ENCODE measurements around the gene ZNF474. TPM values are rescaled to one million over a fixed set of nuclear protein-coding genes. Genes with fewer than 3 reads are reported as not detected.

The ZNF474 gene
- total RNA-seq, 4 donors from 2014 or later: 0.16 TPM; not detected in 3

DNA sequence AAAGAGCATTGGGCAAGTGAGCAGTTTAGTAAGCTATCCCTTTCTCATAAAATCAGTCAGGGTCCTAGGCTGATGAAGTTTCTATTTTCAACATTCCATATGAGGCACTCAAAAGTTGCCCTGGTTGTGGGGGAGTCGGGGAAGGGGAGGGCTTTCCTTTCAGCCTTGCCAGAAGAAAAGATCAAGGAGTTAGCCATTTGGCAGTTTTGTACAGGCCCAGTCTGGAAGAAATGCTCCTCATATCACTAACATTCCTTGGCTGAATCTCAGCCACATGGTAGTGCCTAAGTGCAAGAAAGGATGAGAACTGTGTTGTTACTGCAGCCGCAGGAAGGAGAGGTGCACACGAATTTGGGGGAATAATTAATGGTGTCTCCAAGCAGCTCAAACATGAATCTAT, 60.8 kb downstream of the ZNF474 start:
- in situ Hi-C loops (cut with MboI; ENCODE audit: low sequenced_read_pairs in 4 of 4): loop anchor here in 2 of 4 donors (10.0 to 25.0 kb wide), 2 partner anchors 222 to 225 kb away; no protein-coding TSS in a partner anchor
- DNase-seq (no peak), ATAC-seq (no peak)
- no peak overlapping the region for H3K27ac ChIP-seq
- no peaks in the 10 kb centered on the region for H3K36me3 ChIP-seq
- no peaks in the 10 kb centered on the region for H3K4me1 ChIP-seq
- TF ChIP-seq POLR2A (IDR thresholded peaks at IDR 0.05): no peak
- TF ChIP-seq, protein P1, sequence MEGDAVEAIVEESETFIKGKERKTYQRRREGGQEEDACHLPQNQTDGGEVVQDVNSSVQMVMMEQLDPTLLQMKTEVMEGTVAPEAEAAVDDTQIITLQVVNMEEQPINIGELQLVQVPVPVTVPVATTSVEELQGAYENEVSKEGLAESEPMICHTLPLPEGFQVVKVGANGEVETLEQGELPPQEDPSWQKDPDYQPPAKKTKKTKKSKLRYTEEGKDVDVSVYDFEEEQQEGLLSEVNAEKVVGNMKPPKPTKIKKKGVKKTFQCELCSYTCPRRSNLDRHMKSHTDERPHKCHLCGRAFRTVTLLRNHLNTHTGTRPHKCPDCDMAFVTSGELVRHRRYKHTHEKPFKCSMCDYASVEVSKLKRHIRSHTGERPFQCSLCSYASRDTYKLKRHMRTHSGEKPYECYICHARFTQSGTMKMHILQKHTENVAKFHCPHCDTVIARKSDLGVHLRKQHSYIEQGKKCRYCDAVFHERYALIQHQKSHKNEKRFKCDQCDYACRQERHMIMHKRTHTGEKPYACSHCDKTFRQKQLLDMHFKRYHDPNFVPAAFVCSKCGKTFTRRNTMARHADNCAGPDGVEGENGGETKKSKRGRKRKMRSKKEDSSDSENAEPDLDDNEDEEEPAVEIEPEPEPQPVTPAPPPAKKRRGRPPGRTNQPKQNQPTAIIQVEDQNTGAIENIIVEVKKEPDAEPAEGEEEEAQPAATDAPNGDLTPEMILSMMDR (IDR thresholded peaks at IDR 0.05 in 4 of 5, conservative IDR thresholded peaks at IDR 0.05 in 1 of 5): no peak
- intact Hi-C loops (cut with DNase I; ENCODE audit: low total_unique reads): loop anchor here (10.0 kb wide), 1 partner anchor 225 kb away; no protein-coding TSS in a partner anchor
- H3K4me3 ChIP-seq: no peak overlapping the region
- H3K9me3 ChIP-seq: no peaks in the 10 kb centered on the region
- H3K27me3 ChIP-seq: no peaks in the 10 kb centered on the region

DNA sequence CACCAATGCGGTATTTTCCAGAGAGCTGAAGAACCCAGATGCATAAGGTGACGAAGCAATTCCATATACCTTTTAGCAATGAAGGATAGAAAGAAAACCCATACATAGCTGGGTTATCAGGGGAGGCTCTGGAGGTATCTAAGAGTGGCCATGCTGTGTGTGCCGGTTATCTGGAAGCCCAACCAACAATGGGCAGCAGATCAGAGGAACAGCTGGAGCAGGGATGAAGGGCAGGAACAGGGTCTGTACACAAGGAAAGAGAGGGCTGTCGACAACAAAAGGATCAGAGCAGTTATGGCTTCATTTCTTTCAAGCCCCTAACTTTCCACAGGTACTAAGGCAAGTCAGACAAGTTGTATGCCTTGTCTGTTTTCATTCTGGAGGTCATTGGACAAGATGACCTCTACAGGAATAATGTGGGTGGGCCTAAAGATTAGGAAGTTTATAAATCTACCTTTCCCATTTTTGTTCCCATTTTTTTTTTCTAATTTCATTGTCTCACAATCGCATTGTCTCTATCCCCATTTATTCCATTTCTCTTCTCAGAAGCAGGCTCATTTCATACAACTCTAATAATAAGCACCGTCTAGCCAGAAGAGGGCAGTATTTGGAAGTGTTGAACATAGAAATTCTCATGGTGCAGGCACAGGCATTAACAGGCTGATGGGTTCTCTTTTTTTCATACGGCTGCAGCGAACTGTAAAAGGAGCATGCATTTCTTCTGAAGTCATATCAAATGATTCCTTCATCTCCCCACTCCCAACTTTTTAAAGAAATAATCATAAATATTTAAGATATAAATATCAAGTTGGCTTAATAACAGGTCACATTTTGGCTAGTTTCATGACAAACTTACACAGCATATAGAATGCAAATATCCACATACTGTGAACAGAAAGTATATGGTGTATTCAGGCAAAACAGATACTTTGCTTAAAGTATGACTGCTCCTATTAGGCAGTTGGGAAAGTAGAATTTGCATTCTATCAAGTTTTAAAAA, 63.5 kb downstream of the ZNF474 start:
- Histone ChIP-seq H3K9me3 (no peaks in the 10 kb centered on the region), H3K27ac (no peak overlapping the region), H3K27me3 (no peaks in the 10 kb centered on the region), H3K4me3 (no peak overlapping the region), H3K36me3 (no peaks in the 10 kb centered on the region), H3K4me1 (no peaks in the 10 kb centered on the region)
- DNase-seq (no peak), ATAC-seq (no peak)
- no peak for TF ChIP-seq POLR2A (IDR thresholded peaks at IDR 0.05)
- TF ChIP-seq, protein P1 (IDR thresholded peaks at IDR 0.05 in 4 of 5, conservative IDR thresholded peaks at IDR 0.05 in 1 of 5): peak in 3 of 5 experiments; percentile 11 to 41 (median 20)
- in situ Hi-C loops (cut with MboI; ENCODE audit: low sequenced_read_pairs in 4 of 4): loop anchor here in 2 of 4 donors (10.0 to 25.0 kb wide), 2 partner anchors 220 to 222 kb away; no protein-coding TSS in a partner anchor
- intact Hi-C loops (cut with DNase I; ENCODE audit: low total_unique reads): loop anchor here (10.0 kb wide), 1 partner anchor 222 kb away; no protein-coding TSS in a partner anchor

DNA sequence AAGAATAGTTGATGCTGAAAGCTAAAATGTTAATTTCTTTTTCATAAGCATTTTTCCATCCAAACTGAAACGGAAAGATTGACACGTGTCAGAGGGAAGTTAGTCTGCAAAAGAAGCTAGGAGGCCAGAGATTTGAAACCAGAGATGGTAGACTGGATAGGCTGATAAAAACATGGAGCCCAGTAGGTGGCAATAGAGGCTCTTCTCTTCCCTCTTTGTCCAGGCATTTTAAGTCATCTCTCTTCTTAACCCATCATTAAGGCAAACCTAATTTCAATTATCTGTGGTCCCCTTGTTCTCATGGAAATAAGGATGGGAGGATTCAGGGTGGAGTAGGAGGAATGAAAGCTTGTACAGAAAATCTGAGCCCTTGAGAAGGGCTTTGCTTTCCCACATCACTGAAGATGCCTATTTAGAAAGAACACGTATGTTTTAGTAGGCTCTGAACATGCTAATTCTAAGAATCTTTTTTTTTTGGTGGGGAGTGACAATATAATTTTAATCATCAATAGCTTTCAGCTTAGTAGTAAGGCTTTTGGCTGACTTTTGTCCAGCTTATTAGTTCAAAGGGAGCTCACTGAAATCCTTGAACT, 66.6 kb downstream of the ZNF474 start:
- no peak overlapping the region for H3K4me3 ChIP-seq
- ATAC-seq: no peak
- no peak for DNase-seq
- H3K36me3 ChIP-seq: no peaks in the 10 kb centered on the region
- TF ChIP-seq, protein P1 (IDR thresholded peaks at IDR 0.05 in 4 of 5, conservative IDR thresholded peaks at IDR 0.05 in 1 of 5): peak in 3 of 5 experiments; percentile 14 to 33 (median 14)
- no peak for TF ChIP-seq POLR2A (IDR thresholded peaks at IDR 0.05)
- in situ Hi-C loops (cut with MboI; ENCODE audit: low sequenced_read_pairs in 4 of 4) (loop anchor here in 2 of 4 donors (10.0 to 25.0 kb wide), 2 partner anchors 216 to 219 kb away; no protein-coding TSS in a partner anchor), intact Hi-C loops (cut with DNase I; ENCODE audit: low total_unique reads) (loop anchor here (10.0 kb wide), 1 partner anchor 219 kb away; no protein-coding TSS in a partner anchor)
- no peaks in the 10 kb centered on the region for H3K9me3 ChIP-seq
- no peak overlapping the region for H3K27ac ChIP-seq
- H3K4me1 ChIP-seq: no peaks in the 10 kb centered on the region
- no peaks in the 10 kb centered on the region for H3K27me3 ChIP-seq

DNA sequence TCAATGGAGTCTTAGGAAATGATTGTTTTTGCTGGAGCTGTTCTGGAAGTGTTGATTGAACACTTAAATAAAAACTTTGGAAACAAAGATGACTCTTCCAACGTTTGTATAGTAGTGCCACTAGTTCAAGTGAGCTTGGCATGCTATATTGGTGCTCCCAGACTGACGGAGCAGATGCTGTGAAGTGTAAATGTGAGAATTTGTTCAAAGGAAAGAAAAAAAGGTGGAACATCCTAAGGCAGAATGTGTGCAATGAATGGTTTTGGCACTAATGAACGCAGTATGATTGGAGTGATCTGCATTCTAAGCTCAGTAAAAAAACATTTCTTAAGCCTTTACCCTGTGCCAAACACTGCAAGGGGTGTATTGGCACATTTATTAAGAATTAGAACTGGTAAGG, 69.8 kb downstream of the ZNF474 start:
- no peaks in the 10 kb centered on the region for H3K4me1 ChIP-seq
- TF ChIP-seq, protein P1 (IDR thresholded peaks at IDR 0.05 in 4 of 5, conservative IDR thresholded peaks at IDR 0.05 in 1 of 5): no peak
- TF ChIP-seq POLR2A (IDR thresholded peaks at IDR 0.05): no peak
- in situ Hi-C loops (cut with MboI; ENCODE audit: low sequenced_read_pairs in 4 of 4): loop anchor here in 2 of 4 donors (10.0 to 25.0 kb wide), 2 partner anchors 213 to 216 kb away; no protein-coding TSS in a partner anchor
- intact Hi-C loops (cut with DNase I; ENCODE audit: low total_unique reads): loop anchor here (10.0 kb wide), 1 partner anchor 216 kb away; no protein-coding TSS in a partner anchor
- no peak for ATAC-seq
- no peaks in the 10 kb centered on the region for H3K27me3 ChIP-seq
- H3K9me3 ChIP-seq: no peaks in the 10 kb centered on the region
- no peaks in the 10 kb centered on the region for H3K36me3 ChIP-seq
- H3K27ac ChIP-seq: no peak overlapping the region
- DNase-seq: no peak
- H3K4me3 ChIP-seq: no peak overlapping the region
